Immature natural killer cell (primary cell): Measurements from ENCODE around the gene ZNF598. TPM values are rescaled to one million over a fixed set of nuclear protein-coding genes. Genes with fewer than 3 reads are reported as not detected.
"Not testable (repeated sequence)": the region's sequence is repeated elsewhere in the genome, so short reads cannot be mapped to it uniquely, and the experiment has no call there.

Experiments
- DNase-seq, 3 donors: peaks; one replicate each; pipeline ENCODE4 v3.0.0; 2022; ENCODE audit warnings: mixed read lengths in 1 of 3
- H3K27ac Mint-ChIP-seq, 6 donors: one replicate each; pipeline ENCODE4 v1.8.0; 2020; ENCODE audit warnings: mixed read lengths in 6 of 6, mild to moderate bottlenecking in 5 of 6, inconsistent platforms in 4 of 6, moderate library complexity in 3 of 6
- H3K27me3 Mint-ChIP-seq, 3 donors: one replicate each; pipeline ENCODE4 v1.8.0; 2020 to 2021; ENCODE audit warnings: low read depth in 3 of 3, mild to moderate bottlenecking in 3 of 3, mixed read lengths in 3 of 3, moderate library complexity in 3 of 3, inconsistent platforms in 1 of 3
- H3K36me3 Mint-ChIP-seq, 3 donors: one replicate each; pipeline ENCODE4 v1.8.0; 2020; ENCODE audit warnings: mixed read lengths in 3 of 3, inconsistent platforms in 2 of 3, mild to moderate bottlenecking in 2 of 3
- H3K4me1 Mint-ChIP-seq, 2 donors: one replicate each; pipeline ENCODE4 v1.8.0; 2020; ENCODE audit warnings: inconsistent platforms in 2 of 2, mild to moderate bottlenecking in 2 of 2, mixed read lengths in 2 of 2, moderate library complexity in 1 of 2
- H3K4me3 Mint-ChIP-seq, 5 donors: one replicate each; pipeline ENCODE4 v1.8.0; 2020; ENCODE audit warnings: mild to moderate bottlenecking in 5 of 5, mixed read lengths in 5 of 5, inconsistent platforms in 3 of 5, moderate library complexity in 3 of 5
- H3K9me3 Mint-ChIP-seq, 6 donors: one replicate each; pipeline ENCODE4 v1.8.0; 2020; ENCODE audit warnings: mild to moderate bottlenecking in 6 of 6, mixed read lengths in 6 of 6, inconsistent platforms in 4 of 6, moderate library complexity in 3 of 6
- polyA plus RNA-seq, 3 donors: library from polyadenylated mRNA; unstranded; fragments of 300-500 nt; fragmentation: Illumina TruSeq; gene quantifications; one replicate each; pipeline ENCODE4 v1.2.3, GENCODE V29; 2021

Gene ZNF598
- polyA plus RNA-seq, 3 donors from 2014 or later = 1.8 to 10.4 (median 2.9) TPM

- H3K9me3 Mint-ChIP-seq = peaks cover 0 to 2% (median 0%) of the 10 kb centered on the region in 6 donors
- peak; percentile 97 to 98 (median 98) for DNase-seq
- peaks cover 6 to 12% (median 8%) of the 10 kb centered on the region in 3 donors for H3K27me3 Mint-ChIP-seq
- H3K4me1 Mint-ChIP-seq = peaks cover 20 to 21% of the 10 kb centered on the region in 2 donors
- H3K36me3 Mint-ChIP-seq = peaks cover 0 to 8% (median 4%) of the 10 kb centered on the region in 3 donors
- H3K27ac Mint-ChIP-seq = peak within 1 kb of the TSS; percentile 94 to 100 (median 98)
- H3K4me3 Mint-ChIP-seq = peak within 1 kb of the TSS; percentile 94 to 98 (median 96)
Measured at GRCh38 chr16:1971796-1972489, 37.7 kb downstream of the ZNF598 start, which contains the start of gene TBL3. Gene TBL3, plus strand, starts transcription at chr16:1972053. Its CDS starts 112 bp downstream, at chr16:1972165.

DNA sequence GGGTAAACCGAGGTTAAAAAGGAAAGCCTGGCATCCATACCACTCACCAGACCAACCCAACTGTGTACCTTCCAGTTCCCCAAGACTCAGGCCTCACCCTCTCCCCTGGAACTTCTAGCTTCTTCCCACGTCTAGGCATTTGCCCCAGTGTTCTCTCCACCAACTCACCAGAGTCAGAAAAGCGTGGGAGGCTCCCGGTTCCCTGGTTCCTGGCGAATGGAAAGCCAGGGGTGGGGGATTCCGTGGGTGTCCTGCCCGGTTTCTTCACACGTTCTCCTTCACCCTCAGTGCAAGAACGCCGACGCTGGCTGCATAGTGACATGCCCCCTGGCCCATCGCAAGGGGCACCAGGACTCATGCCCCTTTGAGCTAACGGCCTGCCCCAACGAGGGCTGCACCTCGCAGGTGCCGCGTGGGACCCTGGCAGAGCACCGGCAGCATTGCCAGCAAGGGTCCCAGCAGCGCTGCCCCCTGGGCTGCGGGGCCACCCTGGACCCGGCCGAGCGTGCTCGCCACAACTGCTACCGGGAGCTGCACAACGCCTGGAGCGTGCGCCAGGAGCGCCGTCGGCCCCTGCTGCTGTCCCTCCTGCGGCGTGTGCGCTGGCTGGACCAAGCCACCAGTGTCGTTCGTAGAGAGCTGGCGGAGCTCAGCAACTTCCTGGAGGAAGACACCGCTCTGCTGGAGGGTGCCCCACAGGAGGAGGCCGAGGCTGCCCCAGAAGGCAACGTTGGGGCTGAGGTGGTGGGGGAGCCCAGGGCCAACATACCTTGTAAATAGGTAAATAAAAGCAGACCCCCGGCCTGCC lies 41.3 kb downstream of the ZNF598 start:
- peaks cover 19 to 20% (median 20%) of the 10 kb centered on the region in 3 donors for H3K27me3 Mint-ChIP-seq
- H3K9me3 Mint-ChIP-seq = peaks cover 0 to 2% (median 0%) of the 10 kb centered on the region in 6 donors
- no peak for DNase-seq
- H3K27ac Mint-ChIP-seq = peak overlapping the region in 1 of 6 donors; percentile 36
- peaks cover 4 to 5% (median 5%) of the 10 kb centered on the region in 3 donors for H3K36me3 Mint-ChIP-seq
- peaks cover 42 to 45% of the 10 kb centered on the region in 2 donors for H3K4me1 Mint-ChIP-seq
- no peak overlapping the region for H3K4me3 Mint-ChIP-seq

DNA sequence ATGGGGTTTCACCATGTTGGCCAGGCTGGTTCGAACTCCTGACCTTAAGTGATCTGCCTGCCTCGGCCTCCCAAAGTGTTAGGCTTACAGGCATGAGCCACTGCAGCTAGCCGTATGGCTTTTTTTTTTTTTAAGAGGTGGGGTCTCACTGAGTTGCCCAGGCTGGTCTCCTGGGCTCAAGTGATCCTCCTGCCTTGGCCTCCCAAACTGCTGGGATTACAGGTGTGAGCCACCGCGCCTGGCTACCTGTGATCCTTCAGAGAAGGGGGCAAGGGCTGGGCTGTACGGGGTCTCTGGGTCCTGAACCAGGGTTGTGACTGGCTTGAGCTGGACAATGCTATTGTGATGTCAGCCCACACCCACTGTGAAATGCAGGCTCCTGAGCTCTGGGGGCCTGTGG lies 43.2 kb downstream of the ZNF598 start, which contains the start of gene RNF151:
Gene RNF151, plus strand, starts transcription at position 397 of the 400 bp plus-strand sequence. CDS start 26 bp downstream, outside the sequence.
- H3K4me3 Mint-ChIP-seq = peak within 1 kb of the TSS; percentile 89 to 94 (median 92)
- H3K36me3 Mint-ChIP-seq = peaks cover 4 to 9% (median 5%) of the 10 kb centered on the region in 3 donors
- H3K27me3 Mint-ChIP-seq = peaks cover 13 to 21% (median 14%) of the 10 kb centered on the region in 3 donors
- H3K9me3 Mint-ChIP-seq = peaks cover 0 to 2% (median 0%) of the 10 kb centered on the region in 6 donors
- H3K27ac Mint-ChIP-seq = peak within 1 kb of the TSS; percentile 93 to 97 (median 96)
- no peak for DNase-seq
- peaks cover 33 to 39% of the 10 kb centered on the region in 2 donors for H3K4me1 Mint-ChIP-seq

- H3K9me3 Mint-ChIP-seq = no peaks in the 10 kb centered on the region
- DNase-seq = no peak
- peak overlapping the region; percentile 93 to 97 (median 96) for H3K27ac Mint-ChIP-seq
- H3K27me3 Mint-ChIP-seq = peaks cover 14 to 29% (median 16%) of the 10 kb centered on the region in 3 donors
- H3K4me3 Mint-ChIP-seq = peak overlapping the region; percentile 89 to 94 (median 92)
- peaks cover 33 to 40% of the 10 kb centered on the region in 2 donors for H3K4me1 Mint-ChIP-seq
- peaks cover 8 to 13% (median 11%) of the 10 kb centered on the region in 3 donors for H3K36me3 Mint-ChIP-seq
Measured at GRCh38 chr16:1965396-1966001, 44.1 kb downstream of the ZNF598 start.

DNA sequence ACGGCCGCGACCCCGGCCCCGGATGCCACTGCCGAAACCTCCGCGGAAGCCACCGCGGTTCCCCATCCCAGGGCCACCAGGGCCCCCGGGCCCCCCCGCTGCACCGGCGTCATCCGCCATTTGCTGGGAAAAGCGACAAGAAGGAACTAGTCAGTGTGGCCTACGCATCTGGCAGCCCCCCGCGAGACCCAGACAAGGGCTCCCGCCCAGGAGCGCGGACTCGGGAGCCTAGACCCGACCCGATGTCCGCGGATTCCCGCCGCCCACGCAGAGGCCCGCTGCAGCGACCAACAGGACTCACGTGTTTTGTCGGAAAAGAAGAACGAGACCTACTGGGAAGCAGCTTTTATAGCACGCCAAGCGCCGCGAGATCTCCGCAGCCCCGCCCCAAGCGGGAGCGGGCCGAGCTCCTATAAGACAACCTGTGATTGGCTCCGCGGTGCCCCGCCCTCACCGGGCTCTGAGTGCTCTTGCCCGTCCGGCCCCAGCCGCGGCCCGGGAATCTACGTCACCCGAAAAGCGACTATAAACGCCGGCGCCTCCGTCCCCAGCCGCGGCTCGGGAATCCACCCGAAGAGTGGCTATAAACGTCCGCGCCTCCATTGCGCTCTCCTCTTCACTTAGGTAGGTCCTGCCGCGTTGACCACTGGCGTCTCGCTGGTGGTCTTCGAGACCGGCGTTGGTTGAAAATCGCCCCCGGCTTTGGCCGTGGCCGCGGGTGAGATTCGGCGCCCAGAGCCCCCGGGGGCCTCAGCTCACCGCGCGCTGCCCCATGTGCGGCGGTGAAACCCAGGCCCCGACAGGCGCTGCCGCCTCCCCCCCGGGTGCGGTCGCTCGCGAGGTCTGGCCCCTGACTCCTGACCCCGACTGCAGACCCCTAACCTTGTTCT lies 44.9 kb downstream of the ZNF598 start, which contains the start of gene RPS2:
Gene RPS2, minus strand, starts transcription at position 321 of the 890 bp plus-strand sequence. Its CDS starts 201 bp downstream, at position 120.
- peak; percentile 97 to 99 (median 97) for DNase-seq
- no peaks in the 10 kb centered on the region for H3K9me3 Mint-ChIP-seq
- peak within 1 kb of the TSS; percentile 89 to 94 (median 92) for H3K4me3 Mint-ChIP-seq
- peaks cover 13 to 33% (median 14%) of the 10 kb centered on the region in 3 donors for H3K27me3 Mint-ChIP-seq
- peak within 1 kb of the TSS; percentile 93 to 97 (median 96) for H3K27ac Mint-ChIP-seq
- H3K4me1 Mint-ChIP-seq = peaks cover 37 to 46% of the 10 kb centered on the region in 2 donors
- H3K36me3 Mint-ChIP-seq = peaks cover 8 to 13% (median 11%) of the 10 kb centered on the region in 3 donors

DNA sequence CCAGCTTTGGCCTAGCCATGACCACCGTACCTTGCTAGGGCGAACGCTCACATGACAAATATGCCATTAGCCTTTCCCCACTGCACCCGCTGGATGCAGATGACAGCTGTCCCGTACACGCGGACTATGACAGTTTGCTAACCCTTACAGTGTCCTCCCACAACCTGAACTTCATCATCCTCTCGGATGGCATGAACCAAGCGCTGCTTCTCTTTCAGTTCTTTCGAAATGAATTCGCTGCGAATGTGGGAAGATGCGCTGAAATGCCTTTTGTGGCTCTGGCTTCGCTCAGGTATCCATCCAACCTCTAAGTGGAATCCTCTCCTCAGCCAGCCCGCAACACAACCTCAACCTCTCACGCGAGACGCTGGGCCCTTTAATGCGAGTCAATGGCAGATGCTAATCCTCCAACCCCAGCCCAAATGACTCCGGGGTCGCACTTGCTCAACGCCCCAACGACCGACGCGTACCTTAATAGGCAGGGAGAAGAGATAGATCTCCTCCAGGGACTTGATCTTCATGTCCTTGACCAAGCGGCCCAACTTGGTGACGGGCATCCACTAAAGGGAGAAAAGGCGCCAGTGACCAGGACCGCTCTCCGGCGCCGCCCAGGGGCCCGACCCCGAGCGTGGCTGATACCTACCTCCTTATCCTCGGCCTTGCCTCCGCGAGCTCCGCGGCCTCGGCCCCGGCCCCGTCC lies 45.7 kb downstream of the ZNF598 start:
- Mint-ChIP-seq H3K36me3 (peaks cover 8 to 13% (median 11%) of the 10 kb centered on the region in 3 donors), H3K27ac (peak overlapping the region; percentile 88 to 94 (median 91)), H3K9me3 (no peaks in the 10 kb centered on the region), H3K27me3 (peaks cover 13 to 35% (median 14%) of the 10 kb centered on the region in 3 donors), H3K4me1 (peaks cover 37 to 50% of the 10 kb centered on the region in 2 donors), H3K4me3 (peak overlapping the region; percentile 89 to 94 (median 92))
- no peak for DNase-seq

- peaks cover 13 to 35% (median 16%) of the 10 kb centered on the region in 3 donors for H3K27me3 Mint-ChIP-seq
- H3K27ac Mint-ChIP-seq = peak overlapping the region in 5 of 6 donors; percentile 40 to 89 (median 73)
- H3K4me1 Mint-ChIP-seq = peaks cover 37 to 52% of the 10 kb centered on the region in 2 donors
- not testable (repeated sequence) for H3K9me3 Mint-ChIP-seq, DNase-seq
- H3K4me3 Mint-ChIP-seq = peak overlapping the region; percentile 48 to 94 (median 92)
- H3K36me3 Mint-ChIP-seq = peaks cover 8 to 13% (median 11%) of the 10 kb centered on the region in 3 donors
Measured at GRCh38 chr16:1962161-1963153, 47.2 kb downstream of the ZNF598 start.

DNA sequence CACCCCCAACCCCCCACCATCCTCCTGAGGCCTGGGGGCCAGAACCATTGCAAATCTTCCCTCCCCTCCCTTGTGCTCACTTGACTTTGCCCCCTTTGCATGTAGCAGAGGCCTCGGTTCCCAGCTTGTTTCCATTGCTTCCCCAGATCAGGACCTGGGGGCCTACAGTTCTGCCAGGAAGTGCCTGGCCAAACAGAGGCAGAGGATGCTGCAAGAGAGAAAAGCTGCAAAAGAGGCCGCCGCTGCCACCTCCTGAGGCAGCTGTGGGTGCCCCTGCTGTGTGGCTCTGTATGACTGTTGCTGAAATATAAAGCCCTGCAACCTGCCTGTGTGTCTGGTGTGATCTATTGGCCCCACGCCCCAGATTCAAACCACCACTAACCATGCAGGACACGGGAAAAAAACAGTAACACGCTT lies 48.0 kb downstream of the ZNF598 start:
- Mint-ChIP-seq H3K4me3 (peak overlapping the region in 1 of 5 donors; percentile 10), H3K27ac (peak overlapping the region in 3 of 6 donors; percentile 40 to 69 (median 57)), H3K4me1 (peaks cover 37 to 52% of the 10 kb centered on the region in 2 donors), H3K27me3 (peaks cover 13 to 35% (median 16%) of the 10 kb centered on the region in 3 donors), H3K9me3 (no peaks in the 10 kb centered on the region), H3K36me3 (peaks cover 8 to 13% (median 11%) of the 10 kb centered on the region in 3 donors)
- DNase-seq = no peak

DNA sequence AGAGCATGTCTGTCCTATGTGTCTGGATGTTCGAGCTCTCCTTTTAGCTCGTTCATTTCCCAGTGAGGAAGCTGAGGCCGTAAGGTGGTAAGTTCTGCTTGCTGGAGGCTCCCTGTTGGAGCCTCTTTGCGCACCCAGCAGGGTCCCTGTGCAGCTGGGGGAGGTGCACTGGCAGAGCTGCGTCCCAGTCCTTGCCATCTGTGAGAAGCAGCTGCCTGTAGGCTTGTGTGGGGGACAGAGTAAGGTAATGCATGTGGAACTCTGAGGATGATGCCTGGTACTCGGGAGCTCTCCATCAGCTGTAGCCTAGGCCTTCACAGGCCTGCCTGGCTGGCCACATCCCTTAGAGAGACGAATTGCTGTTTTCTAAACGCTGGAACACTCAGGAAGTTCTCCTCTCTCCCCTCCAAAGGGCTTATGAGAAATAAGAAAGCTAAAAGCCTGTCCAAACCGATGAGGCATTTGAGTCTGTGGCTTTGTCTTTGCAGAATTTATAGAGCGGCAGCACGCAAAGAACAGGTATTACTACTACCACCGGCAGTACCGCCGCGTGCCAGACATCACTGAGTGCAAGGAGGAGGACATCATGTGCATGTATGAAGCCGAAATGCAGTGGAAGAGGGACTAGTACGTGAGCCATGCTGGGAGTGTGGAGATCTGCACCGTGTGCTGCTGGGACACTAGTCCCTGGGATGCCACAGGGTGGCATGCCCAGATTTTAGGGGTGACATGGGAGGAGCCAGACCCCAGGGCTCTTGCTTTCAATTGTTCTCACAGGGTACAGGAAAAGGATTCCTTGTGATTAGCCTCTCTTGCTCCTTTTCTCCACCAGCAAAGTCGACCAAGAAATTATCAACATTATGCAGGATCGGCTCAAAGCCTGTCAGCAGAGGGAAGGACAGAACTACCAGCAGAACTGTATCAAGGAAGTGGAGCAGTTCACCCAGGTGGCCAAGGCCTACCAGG lies 48.7 kb downstream of the ZNF598 start:
- Mint-ChIP-seq H3K36me3 (peaks cover 8 to 13% (median 11%) of the 10 kb centered on the region in 3 donors), H3K4me1 (peaks cover 37 to 51% of the 10 kb centered on the region in 2 donors), H3K4me3 (peak overlapping the region; percentile 79 to 87 (median 85)), H3K27me3 (peaks cover 13 to 35% (median 16%) of the 10 kb centered on the region in 3 donors), H3K27ac (peak overlapping the region; percentile 40 to 82 (median 73)), H3K9me3 (no peaks in the 10 kb centered on the region)
- DNase-seq = no peak
